ENCODE data around the gene GLI2.

DNA sequence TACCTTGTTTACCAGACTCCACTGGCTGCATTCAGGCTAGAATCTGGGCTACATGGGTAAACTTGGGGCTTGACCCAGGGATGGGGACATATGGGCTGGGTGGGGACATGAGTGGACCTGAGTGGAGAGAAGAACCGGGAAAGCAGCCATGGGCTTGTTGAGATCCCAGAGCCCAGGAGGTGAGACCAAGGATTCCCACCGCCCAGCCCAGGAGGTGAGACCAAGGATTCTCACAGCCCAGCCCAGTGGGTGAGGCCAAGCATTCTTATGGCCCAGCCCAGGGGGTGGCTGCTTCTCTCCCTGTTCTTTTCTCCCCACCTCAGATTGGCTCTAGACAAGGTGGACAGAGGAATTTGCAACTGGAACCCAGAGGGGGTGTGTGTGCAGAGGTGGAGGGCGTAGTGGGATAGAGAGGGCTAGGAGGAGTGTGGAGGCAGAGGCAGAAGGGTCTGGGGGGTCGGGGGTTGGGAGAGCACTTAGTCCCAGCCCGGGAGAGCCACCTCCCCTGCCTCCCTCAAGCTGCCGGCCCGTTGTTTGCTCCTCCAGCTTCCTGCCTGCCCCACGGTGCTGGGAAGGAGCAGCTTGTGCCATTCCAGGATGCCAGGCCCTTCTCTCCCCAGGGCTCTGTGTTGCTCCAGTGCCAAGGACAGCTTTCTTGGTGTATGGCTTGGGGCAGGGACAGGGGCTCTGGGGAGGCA lies 25.6 kb downstream of the GLI2 start:
- TF ChIP-seq, protein P1, sequence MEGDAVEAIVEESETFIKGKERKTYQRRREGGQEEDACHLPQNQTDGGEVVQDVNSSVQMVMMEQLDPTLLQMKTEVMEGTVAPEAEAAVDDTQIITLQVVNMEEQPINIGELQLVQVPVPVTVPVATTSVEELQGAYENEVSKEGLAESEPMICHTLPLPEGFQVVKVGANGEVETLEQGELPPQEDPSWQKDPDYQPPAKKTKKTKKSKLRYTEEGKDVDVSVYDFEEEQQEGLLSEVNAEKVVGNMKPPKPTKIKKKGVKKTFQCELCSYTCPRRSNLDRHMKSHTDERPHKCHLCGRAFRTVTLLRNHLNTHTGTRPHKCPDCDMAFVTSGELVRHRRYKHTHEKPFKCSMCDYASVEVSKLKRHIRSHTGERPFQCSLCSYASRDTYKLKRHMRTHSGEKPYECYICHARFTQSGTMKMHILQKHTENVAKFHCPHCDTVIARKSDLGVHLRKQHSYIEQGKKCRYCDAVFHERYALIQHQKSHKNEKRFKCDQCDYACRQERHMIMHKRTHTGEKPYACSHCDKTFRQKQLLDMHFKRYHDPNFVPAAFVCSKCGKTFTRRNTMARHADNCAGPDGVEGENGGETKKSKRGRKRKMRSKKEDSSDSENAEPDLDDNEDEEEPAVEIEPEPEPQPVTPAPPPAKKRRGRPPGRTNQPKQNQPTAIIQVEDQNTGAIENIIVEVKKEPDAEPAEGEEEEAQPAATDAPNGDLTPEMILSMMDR (IDR thresholded peaks at IDR 0.05; ENCODE audit: low read depth, low read length), result no peak
- TF ChIP-seq MYC (IDR thresholded peaks at IDR 0.05; ENCODE audit: low read depth, low read length), result no peak
- TF ChIP-seq, protein P2, sequence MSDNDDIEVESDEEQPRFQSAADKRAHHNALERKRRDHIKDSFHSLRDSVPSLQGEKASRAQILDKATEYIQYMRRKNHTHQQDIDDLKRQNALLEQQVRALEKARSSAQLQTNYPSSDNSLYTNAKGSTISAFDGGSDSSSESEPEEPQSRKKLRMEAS (IDR thresholded peaks at IDR 0.05; ENCODE audit: low read depth, low read length), result no peak

All from NB4 (cell line).